ENCODE results near the gene ATP10A. TPM values are rescaled to one million over a fixed set of nuclear protein-coding genes. Genes with fewer than 3 reads are reported as not detected.

The ATP10A gene
- total RNA-seq, 1 experiment from 2014 or later = 3.9 TPM

DNA sequence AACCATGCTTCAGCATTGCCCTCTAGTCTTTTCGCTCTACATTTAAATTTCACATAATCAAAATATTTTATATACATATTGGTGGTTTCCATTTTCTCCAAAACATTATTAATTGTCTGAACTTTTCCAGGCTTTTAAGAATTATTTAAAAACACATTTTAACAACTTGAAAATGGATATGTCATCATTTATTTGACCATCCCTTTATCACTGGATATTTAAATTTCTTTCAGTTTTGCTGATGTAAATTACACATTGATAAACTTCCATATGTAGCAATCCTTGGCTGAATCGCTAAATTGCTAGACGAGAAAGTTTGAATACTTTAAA, 146.0 kb downstream of the ATP10A start:
- no CpG with 5 or more reads among the region's 3 CpGs for WGBS (ENCODE audit: extremely low coverage, insufficient read length, low lambda C conversion rate)

More for the DNA sequence above, 146.0 kb downstream of the ATP10A start:
- Histone ChIP-seq H2BK12ac (ENCODE audit: insufficient read length, low read depth, low read length) (no peak overlapping the region), H2BK20ac (ENCODE audit: low read depth, low read length, poor library complexity, severe bottlenecking) (no peak overlapping the region), H3K23me2 (ENCODE audit: insufficient read length, low read depth, low read length, poor library complexity, severe bottlenecking) (no peaks in the 10 kb centered on the region), H3K9me3 (ENCODE audit: control insufficient read depth, low read depth, low read length) (no peaks in the 10 kb centered on the region), H3K79me2 (ENCODE audit: insufficient read depth, low read length) (no peaks in the 10 kb centered on the region), H4K8ac (replicated peaks; ENCODE audit: insufficient read length, low read depth, low read length) (no peak overlapping the region), H4K91ac (ENCODE audit: insufficient read length, low read depth, low read length) (no peak overlapping the region), H3K27ac (ENCODE audit: insufficient read length, low read depth, low read length) (no peak overlapping the region), H4K20me1 (ENCODE audit: control insufficient read depth, insufficient read depth, insufficient read length) (no peaks in the 10 kb centered on the region), H3K56ac (ENCODE audit: insufficient read length, low read depth, low read length) (no peak overlapping the region), H3K4me1 (ENCODE audit: insufficient read depth, low read length) (no peaks in the 10 kb centered on the region), H2AK5ac (ENCODE audit: insufficient read length, low read length) (no peak overlapping the region), H2BK5ac (ENCODE audit: insufficient read length, low read length) (no peak overlapping the region), H2BK120ac (ENCODE audit: low read depth, low read length, poor library complexity, severe bottlenecking) (no peak overlapping the region), H2BK15ac (ENCODE audit: low read depth, low read length) (no peak overlapping the region), H4K5ac (ENCODE audit: insufficient read length, low read depth, low read length) (no peak overlapping the region), H3K27me3 (ENCODE audit: insufficient read depth, low read length) (no peaks in the 10 kb centered on the region), H3K23ac (ENCODE audit: insufficient read length, low read depth, low read length) (no peak overlapping the region), H3K9ac (ENCODE audit: extremely low read depth, insufficient read length, low read length) (no peak overlapping the region), H3T11ph (ENCODE audit: low read length) (no peak overlapping the region), H3K79me1 (ENCODE audit: insufficient read depth, low read depth, low read length, poor library complexity, severe bottlenecking) (no peaks in the 10 kb centered on the region), H3K18ac (ENCODE audit: insufficient read length, low read depth, low read length) (no peak overlapping the region), H3K4ac (ENCODE audit: low read depth, low read length) (no peak overlapping the region), H3K4me2 (ENCODE audit: insufficient read depth, insufficient read length, low read length) (no peak overlapping the region), H3K14ac (ENCODE audit: insufficient read depth, low read length) (no peak overlapping the region), H2AFZ (ENCODE audit: low read length) (no peak overlapping the region)
- TF ChIP-seq CTCF (conservative IDR thresholded peaks at IDR 0.05) = no peak
- Mint-ChIP-seq H3K27me3 (ENCODE audit: low read depth) (no peaks in the 10 kb centered on the region), H3K4me1 (peaks cover 7 to 9% of the 10 kb centered on the region in 2 experiments), H3K4me3 (no peak overlapping the region), H3K36me3 (ENCODE audit: insufficient read depth in 1 of 3, low read depth in 3 of 3) (peaks cover 0 to 1% (median 0%) of the 10 kb centered on the region in 3 experiments; a peak in 1 of 7 replicates), H3K27ac (no peak overlapping the region), H3K9me3 (no peaks in the 10 kb centered on the region)
- DNase-seq = no peak
